GM18861 (cell line): ENCODE results near the gene FASN.
A peak's percentile ranks its signal among the peaks of the same experiment; 100 is the strongest.
"Not testable (repeated sequence)": the region's sequence is repeated elsewhere in the genome, so short reads cannot be mapped to it uniquely, and the experiment has no call there.

Experiments
- ATAC-seq: cut with Tn5 transposase; IDR thresholded peaks from one replicate; pipeline ENCODE4 v1.9.1; 2021; ENCODE audit not compliant: unreplicated experiment

The FASN gene

DNA sequence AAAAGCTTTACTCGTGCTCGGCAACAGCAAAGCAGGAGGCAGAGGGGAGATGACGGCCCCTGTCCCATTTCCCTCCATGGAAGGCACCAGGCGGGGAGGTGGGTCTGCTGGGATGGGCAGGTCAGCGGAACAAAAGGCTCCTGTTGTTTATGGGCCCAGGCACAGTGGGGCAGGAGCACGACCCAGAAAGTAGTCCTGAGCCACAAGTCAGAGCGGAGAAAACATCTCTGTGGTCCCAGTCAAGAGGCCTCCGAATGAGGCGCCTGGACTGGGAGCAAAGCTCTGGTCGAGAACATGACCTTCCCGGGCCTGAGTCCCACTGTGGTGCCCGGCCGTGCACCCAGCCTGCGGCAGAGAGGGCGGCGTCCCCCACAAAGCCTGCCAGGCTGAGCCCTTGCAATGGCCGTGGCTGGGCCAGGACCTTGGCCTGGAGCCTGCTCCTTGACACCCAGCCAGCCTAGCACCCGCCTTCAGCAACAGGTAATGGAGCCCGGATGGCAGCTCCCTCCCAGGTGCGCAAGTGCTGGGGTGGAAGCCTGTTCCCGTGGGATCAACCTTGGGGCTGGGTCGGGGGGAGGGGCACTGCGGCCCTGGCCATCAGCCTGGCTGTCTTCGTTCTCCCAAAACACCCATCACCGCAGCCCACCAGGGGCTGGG lies 50.0 kb downstream of the FASN start:
- no peak for ATAC-seq

DNA sequence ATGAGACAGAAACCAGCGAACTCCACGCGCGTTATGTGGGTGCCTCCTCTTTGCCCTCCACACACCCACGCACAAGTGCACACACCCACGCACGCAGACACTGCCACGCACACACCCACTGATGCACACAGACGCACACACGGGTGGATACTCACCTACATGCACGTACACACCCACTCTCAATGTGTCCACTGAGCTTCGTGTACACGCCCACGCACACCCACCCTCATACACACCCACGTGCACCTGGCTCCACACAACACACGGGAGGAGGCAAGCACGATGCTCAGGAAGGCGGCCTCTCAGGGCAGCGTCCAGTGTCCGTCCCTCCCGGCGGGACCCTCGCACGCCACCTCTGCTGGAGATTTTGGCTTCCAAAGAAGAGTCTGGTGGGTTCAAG lies 50.7 kb downstream of the FASN start:
- ATAC-seq: no peak

GRCh38 chr17:82046903-82047302 lies 51.1 kb downstream of the FASN start:
- ATAC-seq: no peak

GRCh38 chr17:82045936-82046484 lies 52.0 kb downstream of the FASN start:
- ATAC-seq: no peak

GRCh38 chr17:82043507-82043906 lies 54.5 kb downstream of the FASN start:
- ATAC-seq: no peak

DNA sequence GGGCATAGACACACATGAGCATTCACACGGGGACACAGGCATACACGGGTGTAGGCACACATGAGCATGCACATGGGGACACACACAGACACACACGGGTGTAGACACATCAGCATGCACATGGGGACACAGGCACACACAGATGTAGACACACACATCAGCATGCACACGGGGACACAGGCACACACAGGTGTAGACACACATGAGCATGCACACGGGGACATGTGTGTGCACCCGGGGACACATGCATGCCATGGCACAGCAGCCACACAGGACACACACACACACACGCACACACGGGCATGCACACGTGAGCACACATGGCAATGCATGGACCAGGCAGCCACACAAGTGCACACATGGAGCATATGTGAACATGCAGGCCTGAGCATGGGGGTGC lies 55.4 kb downstream of the FASN start:
- ATAC-seq: no peak

DNA sequence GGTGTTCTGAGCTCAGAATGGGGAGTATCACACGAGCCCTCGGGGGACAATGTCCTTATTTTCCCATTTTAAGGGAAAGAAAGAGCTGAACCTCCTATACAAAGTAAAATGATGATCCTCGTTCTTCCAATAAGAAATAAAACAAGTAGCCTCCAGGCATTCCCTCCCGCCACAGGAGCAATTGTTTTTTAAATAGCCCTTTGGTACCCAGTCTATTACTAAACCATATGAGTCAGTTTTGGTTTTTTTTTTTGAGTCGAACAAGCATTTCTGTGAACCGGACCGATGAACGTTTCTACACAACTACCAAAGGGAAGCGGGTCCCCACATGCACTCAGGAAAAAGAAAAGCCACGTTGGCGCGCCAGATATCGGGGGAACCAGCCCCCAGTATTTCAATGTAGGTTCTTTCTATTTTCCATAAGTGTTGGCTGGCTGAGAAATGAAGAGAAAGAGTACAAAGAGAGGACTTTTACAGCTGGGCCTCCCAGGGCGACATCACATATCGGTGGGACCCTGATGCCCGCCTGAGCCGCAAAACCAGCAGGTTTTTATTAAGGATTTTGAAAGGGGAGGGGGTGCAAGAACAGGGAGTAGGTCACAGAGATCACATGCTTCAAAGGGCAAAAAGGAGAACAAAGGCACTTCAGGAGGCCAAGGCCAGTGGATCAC lies 56.8 kb downstream of the FASN start:
- no peak for ATAC-seq

DNA sequence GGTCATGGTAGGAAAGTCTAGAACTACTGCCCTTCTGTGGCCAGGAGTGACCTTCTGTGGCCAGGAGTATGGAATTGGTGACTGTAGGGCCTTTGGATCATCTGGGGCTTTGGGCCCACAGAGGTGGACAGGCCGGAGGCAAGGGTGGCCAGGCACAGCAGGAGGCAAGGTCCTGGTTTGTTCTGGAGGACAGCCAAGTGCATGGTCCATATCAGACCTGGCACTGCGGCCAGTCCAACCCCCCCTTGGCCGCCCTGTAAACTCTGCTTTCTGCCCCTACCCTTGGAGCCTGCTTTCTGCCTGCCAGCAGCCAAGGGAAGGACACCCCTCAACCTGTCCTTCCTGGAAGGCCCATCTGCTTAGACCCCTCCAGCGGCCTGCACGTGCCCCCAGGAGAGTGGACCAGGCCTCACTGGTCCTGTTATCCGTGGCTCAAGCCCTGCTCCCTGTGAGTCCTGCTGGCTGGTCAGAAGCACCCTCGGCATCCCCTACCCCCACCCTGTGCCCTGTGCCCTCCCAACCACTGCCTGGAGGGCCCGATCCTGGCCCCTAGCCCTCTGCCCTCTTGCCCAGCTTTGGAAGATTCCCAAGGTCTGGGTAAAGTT lies 58.2 kb downstream of the FASN start:
- ATAC-seq: no peak

GRCh38 chr17:82038796-82039409 lies 59.1 kb downstream of the FASN start:
- not testable (repeated sequence) for ATAC-seq

- ATAC-seq: no peak
These were observed 60.2 kb downstream of the FASN start for GRCh38 chr17:82037889-82038195.

GRCh38 chr17:82037092-82037888 lies 60.7 kb downstream of the FASN start, which contains the start of gene DCXR:
Gene DCXR, minus strand, starts transcription at chr17:82037697. Its CDS starts 15 bp downstream, at chr17:82037682.
- ATAC-seq: peak; percentile 77

- ATAC-seq: no peak
These were observed 61.4 kb downstream of the FASN start for GRCh38 chr17:82036634-82037091.

- no peak for ATAC-seq
These were observed 61.9 kb downstream of the FASN start for GRCh38 chr17:82035956-82036633.

- no peak for ATAC-seq
These were observed 62.5 kb downstream of the FASN start for GRCh38 chr17:82035488-82035887.

- ATAC-seq: no peak
These were observed 63.5 kb downstream of the FASN start for GRCh38 chr17:82034371-82035011.

GRCh38 chr17:82033359-82034085 lies 64.5 kb downstream of the FASN start:
- ATAC-seq: no peak

DNA sequence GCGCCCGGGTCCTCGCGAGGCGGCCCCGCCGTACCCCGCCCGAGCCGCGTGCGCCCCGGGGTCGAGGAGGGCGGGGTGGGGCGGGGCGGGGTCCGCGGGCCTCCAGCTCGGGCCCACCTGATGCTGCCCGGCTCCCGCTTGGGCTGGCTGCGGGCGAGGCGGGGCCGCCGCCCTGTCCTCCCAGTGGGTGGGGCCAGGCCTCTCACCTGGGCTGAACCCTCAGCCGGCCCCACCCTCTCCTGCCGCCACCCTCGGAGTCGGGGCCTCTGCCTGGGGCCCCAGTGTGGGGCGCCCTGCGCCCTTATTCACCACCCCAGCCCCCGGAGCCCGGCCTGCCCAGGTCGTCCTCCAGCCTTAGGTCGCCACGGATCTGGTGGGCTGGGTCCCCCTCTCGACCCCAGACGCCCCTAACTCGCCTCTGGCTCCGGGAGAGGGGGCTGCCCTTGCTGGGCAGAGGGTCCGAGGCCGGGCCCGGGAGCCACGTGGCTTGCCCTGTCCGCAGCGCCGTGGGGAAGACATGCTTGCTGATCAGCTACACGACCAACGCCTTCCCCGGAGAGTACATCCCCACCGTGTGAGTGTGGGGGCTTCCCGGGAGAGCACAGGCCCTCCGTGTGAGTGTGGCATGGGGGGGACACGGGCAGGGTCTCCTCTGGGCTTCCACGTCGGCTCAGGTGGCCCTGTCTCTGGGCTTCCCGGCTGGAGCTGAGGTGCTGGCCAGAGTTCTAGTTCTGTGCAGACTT lies 66.0 kb downstream of the FASN start:
- ATAC-seq: no peak

GRCh38 chr17:82031303-82031884 lies 66.6 kb downstream of the FASN start, which contains the start of gene RAC3:
Gene RAC3, plus strand, starts transcription at chr17:82031678. Its CDS starts 84 bp downstream, at chr17:82031762.
- ATAC-seq: no peak
